HepG2 (cell line): Measurements from ENCODE around the gene GFRA1. TPM values are rescaled to one million over a fixed set of nuclear protein-coding genes. Genes with fewer than 3 reads are reported as not detected.

ENCODE experiments used
- ATAC-seq: fragments of 200-7000 bp; cut with Tn5 transposase; 3 replicates; pipeline ENCODE4 v1.9.1; 2020; ENCODE audit warnings: mild to moderate bottlenecking, moderate library complexity
- BruUV-seq: library from RNA; stranded (reverse); fragments of 400-500 nt; replicated peaks from 2 replicates; lab custom pipeline; 2021; lab: Mats Ljungman, UMichigan
- CTCF ChIA-PET: fragments of 300-600 bp; formaldehyde crosslinking; extraction: SDS; loops from one replicate; lab custom pipeline; 2021; ENCODE audit warnings: low total read pairs, inconsistent platforms, low intra/inter-chr PET ratio; lab: Yijun Ruan, JAX
- POLR2A ChIA-PET: fragments of 350-600 bp; sonication (Branson Sonifier 250); formaldehyde crosslinking; loops from one replicate; lab custom pipeline; 2020; ENCODE audit warnings: antibody characterized with exemption, inconsistent platforms; lab: Yijun Ruan, JAX
- DNase-seq: peaks from one replicate; pipeline ENCODE4 v3.0.0-alpha.2; 2015; ENCODE audit warnings: low spot score
- FAIRE-seq: peaks from 3 replicates; lab custom pipeline; 2011; peaks lifted over from hg19 to GRCh38; lab: Jason Lieb, UNC
- H2AFZ ChIP-seq: one replicate; pipeline ENCODE4 v1.6.1; 2011; ENCODE audit warnings: low read length, inconsistent platforms
- H3K27ac ChIP-seq: fragments of 300-600 bp; 3 replicates; pipeline ENCODE4 v1.8.0; 2011; ENCODE audit warnings: mixed run types, mild to moderate bottlenecking, mixed read lengths, low read length, inconsistent platforms; ENCODE audit not compliant: insufficient read depth; ENCODE audit errors: extremely low read length
- H3K27me3 ChIP-seq, 2 experiments: fragments of 200-600 bp in 1 of 2; 2 replicates in 1 of 2; 3 replicates in 1 of 2; pipeline versions ENCODE4 v1.6.0 to v1.8.0; 2011; ENCODE audit warnings: low read length in 2 of 2, mild to moderate bottlenecking in 2 of 2, moderate library complexity in 2 of 2, inconsistent platforms in 1 of 2; ENCODE audit not compliant: insufficient read depth in 2 of 2, control insufficient read depth in 1 of 2
- H3K36me3 ChIP-seq, 2 experiments: fragments of 200-600 bp in 1 of 2; replicated peaks in 1 of 2; 2 replicates in 1 of 2; 3 replicates in 1 of 2; pipeline versions ENCODE4 v1.5.1 to v1.8.0; 2011; ENCODE audit warnings: low read length in 2 of 2, inconsistent platforms in 1 of 2; ENCODE audit not compliant: insufficient read depth in 2 of 2, control insufficient read depth in 1 of 2
- H3K4me1 ChIP-seq: 2 replicates; pipeline ENCODE4 v1.5.1; 2012; ENCODE audit warnings: low read length, inconsistent platforms; ENCODE audit not compliant: insufficient read depth
- H3K4me2 ChIP-seq: 2 replicates; pipeline ENCODE4 v1.6.0; 2011; ENCODE audit warnings: low read depth, low read length, inconsistent platforms
- H3K4me3 ChIP-seq, 3 experiments: fragments of 200-600 bp in 1 of 3; sonication (generic), shearing (Covaris generic) in 1 of 3; replicated peaks in 1 of 3; 2 replicates each; pipeline ENCODE4 v1.5.1; 2011 to 2016; ENCODE audit warnings: low read length in 3 of 3, inconsistent platforms in 2 of 3, low read depth in 2 of 3, mild to moderate bottlenecking in 2 of 3, control low read depth in 1 of 3, mixed read lengths in 1 of 3; ENCODE audit not compliant: insufficient read depth in 1 of 3
- H3K79me2 ChIP-seq: one replicate; pipeline ENCODE4 v1.6.1; 2011; ENCODE audit warnings: low read length, inconsistent platforms; ENCODE audit not compliant: insufficient read depth
- H3K9ac ChIP-seq: 2 replicates; pipeline ENCODE4 v1.6.0; 2011; ENCODE audit warnings: mild to moderate bottlenecking, low read depth, low read length, inconsistent platforms; ENCODE audit not compliant: insufficient read depth
- H3K9me3 ChIP-seq: 2 replicates; pipeline ENCODE4 v1.5.1; 2012; ENCODE audit warnings: mild to moderate bottlenecking, low read length
- H4K20me1 ChIP-seq: 2 replicates; pipeline ENCODE4 v1.6.0; 2011; ENCODE audit warnings: inconsistent platforms, mild to moderate bottlenecking, low read length, moderate library complexity; ENCODE audit not compliant: insufficient read depth
- DPF2 ChIP-seq: sonication (generic); formaldehyde crosslinking; IDR thresholded peaks from 2 replicates; pipeline ENCODE4 v1.4.0; 2020; ENCODE audit warnings: mild to moderate bottlenecking, low read depth, missing genetic modification reagents, borderline replicate concordance
- GZF1 ChIP-seq: sonication (generic); formaldehyde crosslinking; IDR thresholded peaks from 2 replicates; pipeline ENCODE4 v1.5.1; 2020; ENCODE audit warnings: mild to moderate bottlenecking, missing genetic modification reagents
- SAFB2 ChIP-seq: sonication (generic); formaldehyde crosslinking; IDR thresholded peaks from 2 replicates; pipeline ENCODE4 v1.5.1; 2020; ENCODE audit warnings: missing genetic modification reagents, low read depth, mild to moderate bottlenecking, borderline replicate concordance
- SMARCC2 ChIP-seq: fragments of 450-650 bp; IDR thresholded peaks from 2 replicates; pipeline ENCODE4 v1.6.1; 2017; ENCODE audit warnings: antibody characterized with exemption, mild to moderate bottlenecking
- SP2 ChIP-seq: sonication (generic); formaldehyde crosslinking; IDR thresholded peaks from 2 replicates; pipeline ENCODE4 v1.5.1; 2020; ENCODE audit warnings: mild to moderate bottlenecking, missing genetic modification reagents
- SPEN ChIP-seq: sonication (generic); formaldehyde crosslinking; IDR thresholded peaks from 2 replicates; pipeline ENCODE4 v1.5.1; 2020; ENCODE audit warnings: low read depth, mild to moderate bottlenecking, missing genetic modification reagents
- ZNF441 ChIP-seq: sonication (generic); formaldehyde crosslinking; IDR thresholded peaks from 2 replicates; pipeline ENCODE4 v1.7.0; 2021; ENCODE audit warnings: missing genetic modification reagents, borderline replicate concordance
- ZNF563 ChIP-seq: sonication (generic); formaldehyde crosslinking; IDR thresholded peaks from 2 replicates; pipeline ENCODE4 v1.8.0; 2022; ENCODE audit warnings: mild to moderate bottlenecking, moderate library complexity, missing genetic modification reagents
- ZNF674 ChIP-seq: sonication (generic); formaldehyde crosslinking; IDR thresholded peaks from 2 replicates; pipeline ENCODE4 v1.5.0; 2020; ENCODE audit warnings: low read depth, mild to moderate bottlenecking, missing genetic modification reagents
- WGBS: methylation state at CpG from one replicate; pipeline ENCODE4 v1.1.6; 2017; ENCODE audit warnings: low lambda C conversion rate; 5-methylcytosine and 5-hydroxymethylcytosine counted together
- in situ Hi-C: cut with HindIII; loops from 2 replicates; pipeline ENCODE4 v1.10.0; 2017; ENCODE audit warnings: low pct_unique_long_range_greater_than_20kb; ENCODE audit not compliant: extremely low pct_ligation_motif_present
- intact Hi-C: fragments of 100-400 bp; cut with micrococcal nuclease; formaldehyde crosslinking; loops from one replicate; pipeline ENCODE4 v1.10.0; 2022; ENCODE audit not compliant: unreplicated experiment
- polyA plus RNA-seq, 8 experiments: library from polyadenylated mRNA; depleted of rRNA in 3 of 8; stranded (reverse) in 7 of 8; unstranded in 1 of 8; fragments of >200 nt; fragmentation: Illumina TruSeq in 4 of 8; extraction: Trizol in 4 of 8; gene quantifications; 2 replicates each; pipeline versions ENCODE4 v1.2.1 to v1.2.3, GENCODE V29; 2011 to 2016; ENCODE audit warnings: low read depth in 4 of 8, missing spikeins in 1 of 8, mixed read lengths in 1 of 8; ENCODE audit not compliant: insufficient read depth in 1 of 8
- total RNA-seq, 5 experiments: library from RNA; depleted of rRNA; stranded (reverse); fragments of >200 nt; fragmentation: Illumina TruSeq; extraction: Trizol; gene quantifications; 2 replicates each; pipeline ENCODE4 v1.2.3, GENCODE V29; 2016; ENCODE audit warnings: low read depth in 1 of 5
- TF ChIP-seq, protein P1 (sequence below): sonication (generic); IDR thresholded peaks from 2 replicates; pipeline ENCODE4 v1.6.1; 2016; ENCODE audit warnings: low read depth, borderline replicate concordance
- TF ChIP-seq, protein P2 (sequence below): sonication (generic); formaldehyde crosslinking; IDR thresholded peaks from 2 replicates; pipeline ENCODE4 v1.5.1; 2020; ENCODE audit warnings: mild to moderate bottlenecking, missing genetic modification reagents, borderline replicate concordance

The GFRA1 gene
- total and polyA plus RNA-seq, 2 of the 13 experiments (the other 11 are each of a cell fraction or from before 2014, with no cell fraction given) = not detected

DNA sequence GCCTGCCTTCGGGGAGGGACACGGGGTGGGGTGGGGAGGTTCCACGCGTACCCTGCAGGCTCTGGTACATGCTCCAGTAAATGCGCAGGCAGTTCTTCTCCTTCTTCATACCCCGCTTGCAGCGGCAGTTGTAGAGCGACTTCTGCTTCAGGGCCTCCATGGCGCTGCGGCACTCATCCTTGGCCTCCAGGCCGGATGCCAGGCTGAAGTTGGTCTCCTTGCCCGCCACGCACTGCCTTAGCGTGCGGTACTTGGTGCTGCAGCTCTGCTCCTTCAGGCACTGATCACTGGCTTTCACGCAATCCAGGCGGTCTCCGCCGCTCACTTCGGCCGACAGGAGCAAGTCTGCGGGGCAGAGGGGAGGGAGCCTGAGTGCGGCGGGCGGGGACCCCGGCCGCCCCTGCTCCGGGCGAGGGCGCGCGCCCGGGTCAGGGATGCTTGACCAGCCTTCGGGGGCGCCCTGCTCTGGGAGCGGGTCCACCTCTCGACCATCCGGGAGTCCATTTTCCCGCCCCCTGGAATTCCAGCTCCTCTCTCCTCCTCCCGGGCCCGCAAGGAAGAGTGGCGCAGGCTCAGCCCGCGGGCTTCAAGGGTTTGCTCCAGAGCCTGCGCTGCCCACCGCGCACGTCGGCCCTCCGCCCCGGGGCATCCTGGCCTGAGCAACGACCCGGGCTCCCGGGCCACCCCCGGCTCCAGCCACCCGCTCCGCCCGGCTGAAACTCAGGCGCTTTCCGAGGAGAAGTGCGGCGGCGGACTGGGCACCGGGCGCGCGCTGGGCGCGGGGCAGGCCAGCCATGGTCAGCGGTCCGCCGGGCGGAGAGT, 2.0 kb downstream of the GFRA1 start:
- DNase-seq (no peak), ATAC-seq (no peak), FAIRE-seq (no peak)
- Histone ChIP-seq H3K4me1 (no peaks in the 10 kb centered on the region), H3K9ac (no peak overlapping the region), H3K36me3 (no peaks in the 10 kb centered on the region), H2AFZ (no peak overlapping the region), H4K20me1 (no peaks in the 10 kb centered on the region), H3K27me3 (peaks cover 2 to 34% of the 10 kb centered on the region in 2 experiments; a peak in 4 of 5 replicates), H3K4me2 (no peak overlapping the region), H3K79me2 (no peaks in the 10 kb centered on the region), H3K4me3 (no peak overlapping the region), H3K27ac (no peak overlapping the region), H3K9me3 (no peaks in the 10 kb centered on the region)
- ChIA-PET POLR2A (no interaction called here), CTCF (no interaction called here)
- intact Hi-C loops (no loop called here), in situ Hi-C loops (no loop called here)
- BruUV-seq = no TSS peak
- 65% methylated on average over 32 of the region's 73 CpGs for WGBS
- TF ChIP-seq SMARCC2 = no peak
- no peak for TF ChIP-seq SAFB2 (CRISPR knock-in tag)
- no peak for TF ChIP-seq DPF2 (CRISPR knock-in tag)
- TF ChIP-seq, protein P1, sequence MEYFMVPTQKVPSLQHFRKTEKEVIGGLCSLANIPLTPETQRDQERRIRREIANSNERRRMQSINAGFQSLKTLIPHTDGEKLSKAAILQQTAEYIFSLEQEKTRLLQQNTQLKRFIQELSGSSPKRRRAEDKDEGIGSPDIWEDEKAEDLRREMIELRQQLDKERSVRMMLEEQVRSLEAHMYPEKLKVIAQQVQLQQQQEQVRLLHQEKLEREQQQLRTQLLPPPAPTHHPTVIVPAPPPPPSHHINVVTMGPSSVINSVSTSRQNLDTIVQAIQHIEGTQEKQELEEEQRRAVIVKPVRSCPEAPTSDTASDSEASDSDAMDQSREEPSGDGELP = no peak
- no peak for TF ChIP-seq ZNF674 (CRISPR knock-in tag)
- TF ChIP-seq ZNF441 (CRISPR knock-in tag) = no peak
- TF ChIP-seq GZF1 (CRISPR knock-in tag) = no peak
- no peak for TF ChIP-seq ZNF563 (CRISPR knock-in tag)
- no peak for TF ChIP-seq SPEN (CRISPR knock-in tag)
- TF ChIP-seq SP2 (CRISPR knock-in tag) = no peak
- TF ChIP-seq, protein P2, sequence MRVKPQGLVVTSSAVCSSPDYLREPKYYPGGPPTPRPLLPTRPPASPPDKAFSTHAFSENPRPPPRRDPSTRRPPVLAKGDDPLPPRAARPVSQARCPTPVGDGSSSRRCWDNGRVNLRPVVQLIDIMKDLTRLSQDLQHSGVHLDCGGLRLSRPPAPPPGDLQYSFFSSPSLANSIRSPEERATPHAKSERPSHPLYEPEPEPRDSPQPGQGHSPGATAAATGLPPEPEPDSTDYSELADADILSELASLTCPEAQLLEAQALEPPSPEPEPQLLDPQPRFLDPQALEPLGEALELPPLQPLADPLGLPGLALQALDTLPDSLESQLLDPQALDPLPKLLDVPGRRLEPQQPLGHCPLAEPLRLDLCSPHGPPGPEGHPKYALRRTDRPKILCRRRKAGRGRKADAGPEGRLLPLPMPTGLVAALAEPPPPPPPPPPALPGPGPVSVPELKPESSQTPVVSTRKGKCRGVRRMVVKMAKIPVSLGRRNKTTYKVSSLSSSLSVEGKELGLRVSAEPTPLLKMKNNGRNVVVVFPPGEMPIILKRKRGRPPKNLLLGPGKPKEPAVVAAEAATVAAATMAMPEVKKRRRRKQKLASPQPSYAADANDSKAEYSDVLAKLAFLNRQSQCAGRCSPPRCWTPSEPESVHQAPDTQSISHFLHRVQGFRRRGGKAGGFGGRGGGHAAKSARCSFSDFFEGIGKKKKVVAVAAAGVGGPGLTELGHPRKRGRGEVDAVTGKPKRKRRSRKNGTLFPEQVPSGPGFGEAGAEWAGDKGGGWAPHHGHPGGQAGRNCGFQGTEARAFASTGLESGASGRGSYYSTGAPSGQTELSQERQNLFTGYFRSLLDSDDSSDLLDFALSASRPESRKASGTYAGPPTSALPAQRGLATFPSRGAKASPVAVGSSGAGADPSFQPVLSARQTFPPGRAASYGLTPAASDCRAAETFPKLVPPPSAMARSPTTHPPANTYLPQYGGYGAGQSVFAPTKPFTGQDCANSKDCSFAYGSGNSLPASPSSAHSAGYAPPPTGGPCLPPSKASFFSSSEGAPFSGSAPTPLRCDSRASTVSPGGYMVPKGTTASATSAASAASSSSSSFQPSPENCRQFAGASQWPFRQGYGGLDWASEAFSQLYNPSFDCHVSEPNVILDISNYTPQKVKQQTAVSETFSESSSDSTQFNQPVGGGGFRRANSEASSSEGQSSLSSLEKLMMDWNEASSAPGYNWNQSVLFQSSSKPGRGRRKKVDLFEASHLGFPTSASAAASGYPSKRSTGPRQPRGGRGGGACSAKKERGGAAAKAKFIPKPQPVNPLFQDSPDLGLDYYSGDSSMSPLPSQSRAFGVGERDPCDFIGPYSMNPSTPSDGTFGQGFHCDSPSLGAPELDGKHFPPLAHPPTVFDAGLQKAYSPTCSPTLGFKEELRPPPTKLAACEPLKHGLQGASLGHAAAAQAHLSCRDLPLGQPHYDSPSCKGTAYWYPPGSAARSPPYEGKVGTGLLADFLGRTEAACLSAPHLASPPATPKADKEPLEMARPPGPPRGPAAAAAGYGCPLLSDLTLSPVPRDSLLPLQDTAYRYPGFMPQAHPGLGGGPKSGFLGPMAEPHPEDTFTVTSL (CRISPR knock-in tag) = no peak
